Gastroesophageal sphincter (tissue), 3 donors: ENCODE data around the gene SPI1.

Source experiments
- EP300 ChIP-seq: sonication (generic); formaldehyde crosslinking; IDR thresholded peaks from one replicate; pipeline ENCODE4 v1.6.1; 2017; ENCODE audit warnings: antibody characterized with exemption, mild to moderate bottlenecking
- POLR2A ChIP-seq, 2 donors: fragments of 450-650 bp; IDR thresholded peaks; one replicate each; pipeline ENCODE4 v1.6.1; 2017; ENCODE audit warnings: antibody characterized with exemption in 2 of 2, mild to moderate bottlenecking in 2 of 2, moderate library complexity in 1 of 2
- POLR2AphosphoS5 ChIP-seq: sonication (generic); formaldehyde crosslinking; IDR thresholded peaks from one replicate; pipeline ENCODE4 v1.6.1; 2017; ENCODE audit warnings: antibody characterized with exemption
- TF ChIP-seq, protein P1 (sequence below), 4 experiments: fragments of 200-600 bp in 2 of 4; fragments of 450-650 bp in 2 of 4; sonication (generic) in 1 of 4; IDR thresholded peaks; one replicate each; pipeline ENCODE4 v1.5.1; 2017 to 2019; ENCODE audit warnings: antibody characterized with exemption in 4 of 4, mild to moderate bottlenecking in 2 of 4, moderate library complexity in 2 of 4

DNA sequence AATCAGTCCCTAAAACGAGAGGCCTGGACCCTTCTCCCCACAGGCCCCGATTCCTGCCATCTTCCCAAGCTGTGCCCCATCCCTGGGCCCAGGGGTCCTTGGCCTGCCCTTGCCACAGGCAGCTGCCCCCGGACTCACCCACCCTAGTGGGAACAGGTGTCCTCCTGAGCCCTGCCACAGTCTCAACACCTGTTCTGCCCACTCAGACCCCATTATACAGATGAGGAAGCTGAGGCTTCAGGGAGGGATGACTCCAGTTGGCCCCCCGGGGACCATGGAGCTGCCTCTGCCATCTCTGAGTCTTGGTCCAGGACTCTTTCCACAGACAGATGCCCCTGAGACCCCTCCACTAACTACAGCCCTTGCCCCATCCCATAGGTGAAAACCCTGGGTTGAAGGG, 41.8 kb downstream of the SPI1 start:
- TF ChIP-seq POLR2AphosphoS5 = no peak
- TF ChIP-seq, protein P1, sequence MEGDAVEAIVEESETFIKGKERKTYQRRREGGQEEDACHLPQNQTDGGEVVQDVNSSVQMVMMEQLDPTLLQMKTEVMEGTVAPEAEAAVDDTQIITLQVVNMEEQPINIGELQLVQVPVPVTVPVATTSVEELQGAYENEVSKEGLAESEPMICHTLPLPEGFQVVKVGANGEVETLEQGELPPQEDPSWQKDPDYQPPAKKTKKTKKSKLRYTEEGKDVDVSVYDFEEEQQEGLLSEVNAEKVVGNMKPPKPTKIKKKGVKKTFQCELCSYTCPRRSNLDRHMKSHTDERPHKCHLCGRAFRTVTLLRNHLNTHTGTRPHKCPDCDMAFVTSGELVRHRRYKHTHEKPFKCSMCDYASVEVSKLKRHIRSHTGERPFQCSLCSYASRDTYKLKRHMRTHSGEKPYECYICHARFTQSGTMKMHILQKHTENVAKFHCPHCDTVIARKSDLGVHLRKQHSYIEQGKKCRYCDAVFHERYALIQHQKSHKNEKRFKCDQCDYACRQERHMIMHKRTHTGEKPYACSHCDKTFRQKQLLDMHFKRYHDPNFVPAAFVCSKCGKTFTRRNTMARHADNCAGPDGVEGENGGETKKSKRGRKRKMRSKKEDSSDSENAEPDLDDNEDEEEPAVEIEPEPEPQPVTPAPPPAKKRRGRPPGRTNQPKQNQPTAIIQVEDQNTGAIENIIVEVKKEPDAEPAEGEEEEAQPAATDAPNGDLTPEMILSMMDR (IDR thresholded peaks at IDR 0.05) = no peak
- no peak for TF ChIP-seq POLR2A (IDR thresholded peaks at IDR 0.05)
- no peak for TF ChIP-seq EP300
